ENCODE data around the gene TMEM272.
A peak's percentile ranks its signal among the peaks of the same experiment; 100 is the strongest.

Gene TMEM272

GRCh38 chr13:51804295-51805172 lies 40.4 kb downstream of the TMEM272 start:
- DNase-seq (ENCODE audit: low read depth in 2 of 2), result peak; percentile 20 to 22

GRCh38 chr13:51803422-51804294 lies 41.3 kb downstream of the TMEM272 start, which contains the start of gene DHRS12:
DHRS12 (minus strand) TSS chr13:51804163; CDS start chr13:51799659, 4,504 bp downstream.
- peak; percentile 79 to 83 for DNase-seq (ENCODE audit: low read depth in 2 of 2)

- no peak for DNase-seq (ENCODE audit: low read depth in 2 of 2)
Observed at GRCh38 chr13:51802631-51803418, 42.2 kb downstream of the TMEM272 start.

GRCh38 chr13:51801631-51802099 lies 43.3 kb downstream of the TMEM272 start:
- no peak for DNase-seq (ENCODE audit: low read depth in 2 of 2)

GRCh38 chr13:51800486-51800885 lies 44.5 kb downstream of the TMEM272 start:
- no peak for DNase-seq (ENCODE audit: low read depth in 2 of 2)

GRCh38 chr13:51799261-51799660 lies 45.7 kb downstream of the TMEM272 start:
- no peak for DNase-seq (ENCODE audit: low read depth in 2 of 2)

- DNase-seq (ENCODE audit: low read depth in 2 of 2), result peak; percentile 29 to 32
Observed at GRCh38 chr13:51797664-51798488, 47.1 kb downstream of the TMEM272 start.

- no peak for DNase-seq (ENCODE audit: low read depth in 2 of 2)
Observed at GRCh38 chr13:51796546-51796945, 48.4 kb downstream of the TMEM272 start.

GRCh38 chr13:51795419-51795818 lies 49.6 kb downstream of the TMEM272 start:
- DNase-seq (ENCODE audit: low read depth in 2 of 2), result no peak

- DNase-seq (ENCODE audit: low read depth in 2 of 2), result no peak
Observed at GRCh38 chr13:51794964-51795363, 50.0 kb downstream of the TMEM272 start.

GRCh38 chr13:51793570-51794271 lies 51.3 kb downstream of the TMEM272 start:
- peak; percentile 38 for DNase-seq (ENCODE audit: low read depth in 2 of 2)

- no peak for DNase-seq (ENCODE audit: low read depth in 2 of 2)
Observed at GRCh38 chr13:51786425-51787265, 58.3 kb downstream of the TMEM272 start.

- no peak for DNase-seq (ENCODE audit: low read depth in 2 of 2)
Observed at GRCh38 chr13:51785712-51786424, 59.1 kb downstream of the TMEM272 start.

GRCh38 chr13:51784097-51784496 lies 60.9 kb downstream of the TMEM272 start:
- DNase-seq (ENCODE audit: low read depth in 2 of 2), result no peak

- no peak for DNase-seq (ENCODE audit: low read depth in 2 of 2)
Observed at GRCh38 chr13:51783428-51784094, 61.4 kb downstream of the TMEM272 start.

GRCh38 chr13:51782026-51782710 lies 62.8 kb downstream of the TMEM272 start:
- no peak for DNase-seq (ENCODE audit: low read depth in 2 of 2)
